Activated CD8-positive, alpha-beta memory T cell treated with anti-CD3 and anti-CD28 coated beads for 4 hours (primary cell): Measurements from ENCODE around the gene CELSR3.
A peak's percentile ranks its signal among the peaks of the same experiment; 100 is the strongest.

Source experiments
- DNase-seq, 2 donors: peaks; one replicate each; pipeline ENCODE4 v3.0.0-alpha.2; 2020; ENCODE audit warnings: low read depth in 2 of 2

CELSR3 gene

DNA sequence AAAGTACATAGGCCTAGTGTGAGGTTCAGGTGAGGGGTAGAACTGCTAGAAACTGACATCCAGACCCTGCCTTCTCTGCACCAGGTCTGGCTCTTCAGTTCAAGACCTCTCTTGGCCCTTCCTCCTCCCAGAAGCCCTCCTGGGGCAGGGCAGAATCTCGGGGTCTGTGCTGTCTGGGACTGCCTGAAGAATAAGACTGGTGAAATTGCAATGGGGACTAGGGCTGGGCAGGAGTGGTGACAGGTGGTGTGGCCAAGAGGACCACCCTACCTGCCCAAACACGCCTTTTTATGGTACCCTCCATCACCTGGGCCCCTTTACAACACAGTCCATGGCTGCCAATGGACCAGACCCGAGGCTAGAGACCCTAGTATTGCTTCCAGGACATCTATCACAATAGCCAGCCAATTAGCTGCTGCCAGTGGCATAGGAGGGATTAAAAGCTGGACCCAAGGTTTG lies 24.6 kb upstream of the CELSR3 start:
- no peak for DNase-seq

DNA sequence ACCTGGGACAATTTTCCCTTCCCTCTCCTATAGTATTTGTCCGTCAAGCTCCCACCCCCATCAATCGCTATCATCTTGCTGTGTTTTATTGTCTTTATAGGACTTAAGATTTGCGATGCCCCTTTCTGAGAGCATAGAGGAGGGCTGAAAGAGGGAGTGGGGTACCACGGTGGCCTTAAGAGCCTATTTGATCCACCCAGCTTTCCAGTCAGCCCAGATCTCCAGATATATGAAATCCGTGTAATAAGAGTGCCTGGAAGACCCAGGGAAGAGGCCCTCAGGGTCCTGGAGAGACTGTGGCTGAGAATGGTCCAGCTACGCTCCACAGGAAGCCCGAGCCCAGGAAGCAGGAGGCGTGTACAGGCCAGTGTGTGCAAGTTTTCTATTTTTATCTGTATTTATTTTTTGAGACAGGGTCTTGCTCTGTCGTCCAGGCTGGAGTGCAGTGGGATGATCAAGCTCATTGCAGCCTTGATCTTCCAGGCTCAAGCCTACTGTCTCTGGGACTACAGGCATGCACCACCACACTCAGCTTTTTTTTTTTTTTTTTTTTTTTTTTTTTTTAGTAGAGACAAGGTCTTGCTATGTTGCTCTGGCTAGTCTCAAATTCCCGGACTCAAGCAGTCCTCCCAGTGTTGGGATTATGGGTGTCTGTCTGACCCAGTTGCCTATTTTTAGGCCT lies 24.0 kb upstream of the CELSR3 start:
- DNase-seq, result no peak

DNA sequence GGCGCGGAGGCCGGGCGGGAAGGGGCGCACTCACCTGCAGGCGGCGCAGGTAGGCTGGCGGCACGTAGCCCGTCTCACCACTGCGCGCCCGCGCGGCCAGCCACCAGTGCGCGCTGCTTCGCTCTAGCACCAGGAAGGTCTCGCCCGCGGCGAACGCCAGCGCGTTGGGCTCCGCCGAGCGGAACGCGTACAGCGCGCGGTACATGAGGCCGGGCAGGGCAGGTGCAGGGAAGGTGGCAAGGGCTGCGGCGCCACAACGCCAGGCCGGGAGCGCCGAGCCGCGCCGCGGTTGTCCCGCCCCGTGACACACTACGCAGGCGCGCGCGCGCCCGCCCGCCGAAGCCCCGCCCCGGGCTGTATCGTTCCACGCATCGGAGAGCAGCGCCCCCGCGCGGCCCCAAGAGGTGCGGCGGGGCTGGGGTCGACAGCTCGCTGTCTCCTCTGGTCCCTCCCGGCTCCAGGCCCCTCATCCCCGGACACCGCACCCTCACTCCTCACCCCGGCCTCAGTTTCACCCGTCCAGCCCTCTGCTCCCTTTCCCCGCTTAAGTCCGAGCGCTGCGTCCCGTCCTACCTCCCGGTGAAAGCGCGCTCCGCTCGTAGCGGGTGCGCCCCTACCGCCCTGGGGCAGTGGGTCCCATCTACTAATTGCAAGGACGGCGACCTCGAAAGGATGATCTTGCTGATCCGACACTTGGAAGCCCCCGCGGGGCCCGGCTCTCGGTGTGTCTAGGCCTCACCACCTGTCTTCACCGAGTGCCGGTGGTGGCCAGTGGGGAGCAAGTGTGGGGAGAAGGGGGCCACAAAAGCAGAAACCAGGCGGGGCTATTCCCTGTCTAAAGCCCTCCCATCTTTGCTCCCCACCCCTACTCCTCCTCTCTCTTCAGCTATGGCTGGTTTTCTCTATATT lies 23.2 kb upstream of the CELSR3 start, which contains the start of gene NCKIPSD:
TSS of gene NCKIPSD (minus strand) at position 313 of the 909 bp plus-strand sequence. CDS start at position 205, 108 bp downstream.
- peak; percentile 76 to 89 for DNase-seq

DNA sequence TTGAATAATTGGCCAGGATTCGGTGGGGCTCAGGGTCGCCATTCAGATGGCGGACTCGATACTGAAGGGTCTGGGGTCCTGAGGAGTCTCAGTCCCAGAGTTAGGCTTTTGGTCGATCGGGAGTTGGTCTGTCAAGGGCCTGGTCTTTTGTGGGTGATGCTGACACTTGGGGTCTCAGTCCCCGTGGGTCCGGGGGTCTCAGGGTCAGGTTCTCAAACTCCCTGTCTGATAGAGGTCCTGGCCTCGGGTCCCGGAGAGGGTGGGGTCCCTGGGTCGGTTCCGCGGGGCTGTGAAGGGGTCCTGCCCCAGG lies 22.6 kb upstream of the CELSR3 start:
- no peak for DNase-seq

DNA sequence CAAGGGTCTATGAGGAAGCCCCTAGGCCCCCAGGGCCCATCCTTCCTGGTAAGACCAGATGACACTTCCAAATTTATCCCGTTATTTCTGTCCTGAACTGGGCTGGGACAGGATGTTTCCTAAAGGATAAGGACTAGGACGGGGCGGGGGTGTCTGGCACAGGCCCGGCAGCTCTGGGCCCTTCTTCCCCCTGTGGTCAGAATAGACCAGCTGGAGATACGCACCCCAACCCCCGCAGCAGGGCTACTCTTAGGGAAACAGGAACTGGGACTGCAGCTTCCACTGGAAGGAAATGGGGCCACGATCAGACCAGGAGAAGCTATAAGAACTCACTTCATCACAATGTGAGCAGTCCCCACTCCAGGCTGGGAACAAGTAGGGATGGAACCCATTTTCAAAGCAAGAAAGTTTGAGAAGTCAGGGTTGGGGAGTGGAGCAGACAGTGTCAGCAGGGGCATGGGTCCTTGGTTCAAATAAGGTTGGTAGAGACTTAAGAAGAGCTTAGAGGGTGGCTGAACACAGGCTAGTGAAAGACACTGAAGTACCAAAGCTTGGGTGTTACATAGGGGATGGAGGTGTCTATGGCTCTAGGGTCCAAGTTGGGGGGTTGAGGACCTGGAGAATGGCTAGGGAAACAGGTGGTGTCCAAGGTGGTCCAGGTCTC lies 21.9 kb upstream of the CELSR3 start:
- no peak for DNase-seq

DNA sequence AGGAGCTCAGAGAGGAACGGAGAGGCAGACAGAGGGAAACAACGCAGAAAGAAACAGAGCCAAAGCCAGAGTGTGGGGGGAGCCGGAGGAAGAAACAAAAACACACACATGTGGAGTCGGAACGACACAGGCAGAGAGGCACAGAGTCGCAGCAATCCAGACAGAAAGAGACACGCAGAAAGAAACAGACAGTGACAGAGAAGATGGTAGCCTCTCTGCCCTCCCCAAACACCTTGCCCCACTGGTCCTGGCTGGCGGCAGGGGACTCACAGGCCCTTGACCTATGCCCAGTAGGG lies 21.3 kb upstream of the CELSR3 start:
- no peak for DNase-seq

DNA sequence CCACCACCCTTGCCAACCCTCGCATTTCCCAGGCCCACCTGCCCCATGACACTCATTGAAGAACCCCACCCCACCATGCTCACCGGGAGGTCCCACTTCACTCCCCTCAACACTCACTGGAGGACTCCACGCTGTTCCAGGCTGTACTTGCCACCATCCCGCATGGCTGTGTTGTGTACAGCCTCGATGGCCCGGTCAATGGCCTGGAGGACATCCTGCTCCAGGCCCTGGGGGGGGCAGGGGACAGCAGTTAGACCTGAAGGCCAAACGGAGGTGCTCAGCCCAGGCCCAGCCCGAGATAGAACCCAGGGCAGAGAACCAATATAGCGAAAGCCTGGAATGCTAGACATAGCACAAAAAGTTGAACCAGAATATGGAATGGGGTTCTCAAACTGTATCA lies 20.1 kb upstream of the CELSR3 start:
- no peak for DNase-seq

DNA sequence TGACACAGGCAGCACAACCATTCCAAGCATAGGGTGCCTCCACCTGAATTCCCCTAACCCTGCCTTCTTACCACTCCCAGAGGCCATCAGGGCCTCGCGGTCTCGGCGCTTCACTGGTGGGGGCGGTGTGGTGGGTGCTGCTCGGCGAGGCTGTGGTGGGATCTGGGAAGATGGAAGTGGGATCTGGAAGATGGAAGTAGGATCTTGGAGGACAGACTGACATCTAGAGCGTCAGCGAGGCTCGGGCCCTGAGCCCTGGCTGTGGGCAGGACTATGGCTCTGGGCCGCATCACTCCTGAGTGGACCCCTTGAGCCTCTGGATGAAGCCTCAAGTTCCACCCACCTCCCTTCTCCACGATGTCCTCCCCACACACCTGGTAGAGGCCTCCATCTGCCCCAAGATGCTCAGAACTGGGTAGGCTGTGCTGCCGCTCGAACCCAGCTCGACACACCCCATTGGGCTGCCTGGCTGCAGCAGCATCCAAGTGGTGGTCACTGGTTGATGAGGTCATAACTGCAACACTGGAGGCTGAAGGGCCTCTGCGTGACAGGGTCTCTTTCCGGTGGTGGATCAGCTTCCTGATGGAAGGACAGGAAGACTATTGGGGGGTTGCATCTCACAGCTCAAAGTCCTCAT lies 19.4 kb upstream of the CELSR3 start:
- no peak for DNase-seq

DNA sequence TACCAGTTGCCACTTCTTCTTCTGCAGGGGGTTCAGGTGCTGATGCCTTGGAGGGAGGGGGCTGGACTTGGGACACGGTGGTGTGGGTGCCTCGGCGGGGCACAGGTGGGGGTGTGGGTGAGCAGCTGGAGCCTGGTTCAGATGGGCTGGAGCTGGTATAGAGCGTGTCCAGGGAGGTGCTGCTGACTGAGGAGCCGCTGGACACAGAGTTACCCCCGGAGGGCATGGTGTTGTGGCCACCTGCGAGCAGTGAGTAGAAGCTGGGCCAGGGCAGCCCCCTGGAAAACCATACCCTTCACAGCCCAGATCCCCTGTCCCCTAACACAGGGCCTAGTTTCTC lies 18.8 kb upstream of the CELSR3 start:
- no peak for DNase-seq

DNA sequence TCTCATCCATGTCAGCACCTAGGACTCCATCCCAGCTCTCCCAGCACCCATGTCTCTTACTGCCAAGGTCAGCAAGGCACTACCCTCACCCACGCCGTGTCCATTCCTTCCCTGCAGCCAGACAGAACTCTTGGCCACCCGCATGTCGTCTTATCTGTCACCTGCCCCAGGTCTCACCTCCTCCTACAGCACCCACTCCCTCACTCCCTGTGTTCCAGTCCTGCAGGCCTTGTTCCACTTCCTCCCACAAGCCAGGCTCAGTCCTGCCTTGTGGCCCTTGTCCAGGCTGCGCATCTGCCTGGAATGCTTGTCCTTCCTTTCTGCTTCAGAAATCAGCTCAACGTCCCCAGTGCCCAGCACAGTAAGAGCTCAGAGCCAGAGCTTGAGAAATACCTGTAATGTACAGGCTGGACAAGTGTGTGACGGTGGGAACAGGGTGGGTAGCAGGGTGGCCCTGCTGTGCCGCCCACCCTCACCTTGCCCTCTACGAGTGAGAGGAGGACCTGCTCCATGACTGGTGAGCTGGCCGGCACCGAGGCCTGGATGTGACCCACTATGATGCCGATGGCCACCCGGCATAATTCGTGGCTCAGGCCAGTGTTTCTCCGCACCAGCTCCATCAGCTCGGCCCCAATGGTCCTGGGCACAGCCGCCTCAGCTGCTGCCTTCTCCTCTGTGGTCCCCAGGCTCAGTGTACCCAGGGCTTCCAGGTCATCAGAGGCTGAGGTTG lies 18.3 kb upstream of the CELSR3 start:
- DNase-seq, result no peak

DNA sequence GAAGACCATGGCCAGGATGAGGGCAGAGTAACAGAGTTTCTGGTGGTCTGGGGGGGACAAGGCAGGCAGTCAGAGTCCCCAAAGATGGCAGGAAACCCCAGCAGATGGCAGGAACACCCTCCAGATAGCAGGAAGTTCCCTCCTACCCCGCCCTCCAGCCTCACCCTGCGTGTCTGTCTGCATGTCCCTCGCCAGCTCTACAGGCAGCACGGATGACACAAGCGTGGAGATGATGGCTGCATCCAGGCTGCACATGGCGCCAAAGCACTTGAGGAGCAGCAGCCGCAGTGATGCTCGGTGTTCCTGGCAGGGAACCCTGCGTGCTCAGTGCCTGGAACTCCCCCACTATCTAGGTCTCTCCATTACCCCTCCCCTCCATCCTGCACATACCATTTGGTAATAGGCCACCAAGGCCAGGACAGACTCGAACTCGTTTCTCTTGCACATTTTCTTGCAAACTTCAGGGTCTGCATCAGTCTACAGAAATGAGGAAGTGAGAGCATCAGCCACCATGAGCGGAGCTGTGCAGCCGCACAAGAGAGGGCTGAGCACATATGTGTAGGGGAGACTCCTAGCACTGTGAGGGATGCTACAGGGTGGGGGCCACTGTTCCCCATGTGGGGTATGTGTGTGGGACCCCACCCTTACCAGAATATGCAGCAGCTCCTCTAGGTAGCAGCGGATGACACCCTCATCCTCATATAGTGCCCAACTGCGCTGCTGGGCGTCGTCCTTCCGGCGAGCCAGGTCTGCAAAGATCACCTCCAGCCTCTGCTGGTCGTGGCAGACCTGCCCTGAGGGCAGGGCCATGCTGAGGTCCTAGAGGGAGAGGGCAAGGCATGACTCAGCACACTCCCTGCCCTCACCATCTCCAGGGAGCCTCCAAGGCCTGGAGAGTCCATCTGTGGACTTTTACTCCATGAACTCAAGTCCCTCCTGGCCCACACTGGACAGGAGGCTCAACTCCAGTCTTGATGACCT lies 17.0 kb upstream of the CELSR3 start:
- DNase-seq, result no peak

DNA sequence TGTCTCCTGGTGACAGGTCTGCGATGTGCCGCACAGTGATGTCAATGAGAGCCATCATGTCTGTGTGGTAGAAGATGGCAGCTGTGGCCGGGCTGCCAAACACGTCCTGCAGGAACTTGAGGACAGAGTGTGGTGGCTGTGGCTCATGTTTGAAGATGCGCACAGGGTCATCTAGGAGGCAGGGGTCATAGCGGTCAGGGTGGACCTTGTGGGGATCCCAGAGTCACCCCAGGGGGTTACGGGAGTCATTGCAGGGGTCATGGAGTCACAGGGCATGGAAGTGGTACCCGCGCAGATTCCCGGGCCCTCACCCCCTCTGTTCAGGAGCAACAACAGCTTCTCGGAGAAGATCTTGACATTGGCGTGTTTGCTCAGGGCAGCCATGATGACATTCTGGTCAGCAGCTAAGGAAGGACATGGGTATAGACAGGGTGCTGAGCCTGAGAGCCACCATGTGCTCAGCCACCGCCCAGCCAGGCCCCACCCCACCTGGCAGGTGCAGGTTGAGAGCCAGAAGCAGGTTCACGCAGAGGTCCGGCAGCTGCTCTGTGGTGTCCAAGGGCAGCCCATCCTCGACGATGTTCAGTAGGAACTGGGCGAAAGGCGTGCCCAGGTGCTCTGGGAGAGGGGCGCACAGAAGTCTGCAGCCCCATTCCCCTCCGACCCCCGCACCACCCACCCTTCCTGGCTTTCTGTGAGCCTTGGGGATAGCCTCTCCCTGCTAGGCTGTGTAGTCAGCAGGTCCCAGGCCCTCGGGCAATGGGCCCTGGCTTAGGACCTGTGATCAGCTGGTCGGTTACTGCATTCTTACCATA lies 16.1 kb upstream of the CELSR3 start:
- no peak for DNase-seq

DNA sequence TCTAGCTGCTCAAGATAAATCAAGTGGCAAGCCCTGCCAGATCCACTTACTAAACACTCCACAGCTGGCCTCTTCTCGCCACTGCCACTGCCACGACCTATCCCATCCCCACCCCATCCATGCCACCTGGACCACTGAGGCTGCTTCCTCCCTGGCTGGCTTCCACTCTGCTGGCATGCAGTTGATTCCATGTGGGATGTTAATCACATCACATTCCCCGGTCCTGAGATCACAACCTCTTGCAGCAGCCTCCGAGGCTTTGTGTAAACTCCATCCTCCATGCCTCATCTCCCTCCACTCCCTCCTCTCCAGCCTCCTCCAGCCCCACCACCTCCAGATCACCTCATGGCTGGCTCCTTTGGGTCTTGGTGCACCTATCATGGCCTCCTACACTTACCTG lies 15.4 kb upstream of the CELSR3 start:
- no peak for DNase-seq

DNA sequence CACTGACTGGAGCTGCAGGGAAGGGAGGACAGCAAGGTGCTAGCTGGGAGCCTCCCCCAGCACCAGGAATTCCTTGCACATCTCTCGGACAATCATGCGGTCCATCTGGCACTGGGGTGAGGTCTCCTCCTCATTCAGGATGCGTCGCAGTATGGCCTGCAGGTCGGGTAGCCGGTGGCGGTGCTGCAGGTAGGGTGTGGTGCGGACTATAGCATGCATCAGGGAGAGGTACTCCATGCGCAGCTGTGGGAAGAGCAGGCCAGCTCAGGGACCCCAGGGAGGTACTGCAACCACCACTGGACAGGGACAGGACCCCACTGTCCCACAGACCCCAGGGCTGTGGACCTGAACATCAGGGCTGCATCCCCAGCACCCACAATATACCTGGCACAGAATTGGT lies 11.8 kb upstream of the CELSR3 start:
- no peak for DNase-seq

DNA sequence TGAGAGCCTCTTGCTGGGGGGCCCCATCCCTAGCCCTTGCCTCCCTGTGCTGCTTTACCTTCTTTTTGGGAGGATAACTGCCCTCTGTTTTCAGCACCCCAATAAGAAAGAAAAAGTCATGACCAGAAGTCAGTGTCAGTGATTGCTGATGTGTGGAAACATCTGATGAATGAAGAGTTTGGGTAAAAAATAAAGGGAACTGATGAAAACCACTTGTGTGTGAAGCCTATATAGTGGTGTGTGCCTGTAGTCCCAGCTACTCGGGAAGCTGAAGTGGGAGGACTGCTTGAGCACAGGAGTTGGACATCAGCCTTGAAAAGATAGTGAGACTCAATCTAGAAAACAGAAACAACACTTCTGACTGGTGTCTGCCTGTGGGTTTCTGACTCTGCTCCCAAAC lies 9.8 kb upstream of the CELSR3 start:
- DNase-seq, result no peak

DNA sequence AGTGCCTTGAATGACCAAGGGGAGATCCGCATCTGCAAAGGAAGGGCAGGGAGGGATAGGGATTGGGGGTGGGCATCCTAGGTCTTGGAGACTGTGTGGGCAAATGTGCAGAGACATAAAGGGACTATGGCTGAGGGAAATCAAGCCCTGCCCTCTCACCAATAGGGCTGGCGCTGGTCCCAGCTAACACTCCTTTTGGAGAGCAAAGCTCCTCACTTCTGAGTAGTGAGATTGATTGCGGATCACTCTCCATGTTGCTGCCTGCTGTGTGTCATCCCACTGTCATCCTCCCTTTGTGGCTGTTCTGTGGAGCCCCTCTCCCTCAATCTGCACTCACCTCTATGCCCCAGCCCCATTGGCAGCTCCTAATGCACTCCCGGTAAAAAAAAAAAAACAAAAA lies 2.2 kb upstream of the CELSR3 start:
- DNase-seq, result no peak

DNA sequence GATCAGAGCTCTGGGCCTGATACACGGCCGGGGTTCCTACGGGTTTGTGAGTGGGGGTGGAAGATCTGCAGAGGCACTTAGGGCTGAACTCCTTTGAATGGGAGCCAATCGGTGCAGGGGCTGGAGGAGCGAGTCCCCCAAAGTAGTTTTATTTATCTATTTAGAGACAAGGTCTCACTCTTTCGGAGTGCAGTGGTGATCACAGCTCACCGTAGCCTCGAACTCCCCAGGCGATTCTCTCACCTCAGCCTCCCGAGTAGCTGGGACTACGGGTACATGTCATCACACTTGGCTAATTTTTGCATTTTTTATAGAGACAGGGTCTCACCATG lies 1.6 kb upstream of the CELSR3 start:
- DNase-seq, result no peak

DNA sequence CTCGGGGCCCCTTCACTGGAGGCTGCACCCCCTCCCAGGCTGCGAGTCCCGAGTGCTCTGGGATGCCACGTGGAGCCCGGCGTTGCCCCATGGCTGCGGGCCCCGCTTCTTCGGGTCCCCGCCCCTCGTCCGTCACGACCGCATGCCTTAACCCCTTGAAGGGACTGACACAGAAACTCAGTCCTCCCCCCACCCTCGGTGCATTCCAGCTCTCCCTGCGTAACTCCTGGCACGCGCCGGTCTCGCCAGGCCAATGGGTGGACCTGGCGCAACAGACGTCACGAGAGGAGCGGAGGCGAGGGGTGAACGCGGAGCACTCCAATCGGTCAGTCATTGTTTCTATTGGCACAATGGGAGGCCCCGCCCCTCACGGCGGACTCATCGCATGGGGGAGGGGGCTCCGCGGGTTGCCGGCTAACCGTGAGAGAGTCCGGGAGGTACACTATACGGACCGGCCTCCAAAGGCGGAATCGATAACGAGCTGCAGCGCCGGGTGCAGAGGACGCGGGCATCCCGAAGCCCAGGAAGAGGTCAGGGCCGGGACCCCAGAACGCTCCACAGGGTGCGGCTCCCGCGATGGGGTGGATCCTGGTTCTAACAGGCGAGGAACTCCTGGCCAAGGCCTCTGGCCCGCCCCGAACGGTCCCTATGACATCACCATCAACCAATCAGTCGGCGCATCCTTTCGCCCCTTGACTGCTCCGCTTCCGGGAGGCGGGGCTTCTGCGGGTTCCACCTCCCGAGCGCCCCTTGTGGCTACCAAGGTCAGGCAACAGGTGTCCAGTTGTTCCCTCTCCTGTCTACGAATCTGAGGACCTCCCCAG lies 1.0 kb upstream of the CELSR3 start:
- peak; percentile 58 to 76 for DNase-seq

DNA sequence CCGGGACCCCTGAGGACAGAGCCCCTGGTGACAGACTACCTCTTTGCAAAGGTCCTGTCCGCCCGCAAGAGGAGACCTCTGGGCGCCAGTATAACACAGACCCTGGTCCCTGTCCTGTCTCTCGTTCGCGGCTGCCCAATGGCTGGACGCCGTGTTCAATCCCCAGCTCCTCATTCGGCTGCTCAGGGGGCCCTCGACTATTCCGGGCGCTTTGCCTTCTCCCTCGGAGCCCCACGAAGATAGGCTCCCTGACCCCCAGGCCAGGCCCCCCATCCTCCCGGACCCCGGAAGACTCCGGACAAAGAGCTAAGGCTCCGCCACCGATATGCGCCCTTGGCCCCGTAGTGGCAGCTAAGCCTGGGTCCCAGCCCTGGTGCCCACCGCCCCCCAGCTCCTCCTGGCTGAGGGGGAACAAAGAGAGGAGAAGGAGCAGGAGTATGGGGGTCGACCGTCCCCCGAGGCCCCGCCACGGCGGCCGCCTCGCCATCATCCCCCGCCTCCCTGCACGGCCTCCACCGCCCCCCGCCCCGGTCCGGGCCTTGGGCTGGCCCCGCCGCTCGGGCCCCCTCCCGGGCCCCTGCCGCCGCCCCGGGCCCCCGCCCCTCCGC lies 437 bp downstream of the CELSR3 start:
- no peak for DNase-seq
